GM19193 (cell line): ENCODE measurements around the gene PSMD4.
A peak's percentile ranks its signal among the peaks of the same experiment; 100 is the strongest.

Experiments used
- POLR2A ChIP-seq: IDR thresholded peaks from 4 replicates; pipeline ENCODE4 v1.6.1; 2011; ENCODE audit not compliant: insufficient read depth, insufficient read length; ENCODE audit errors: extremely low read depth

PSMD4 gene

GRCh38 chr1:151259351-151259750 is 4.8 kb downstream of the PSMD4 start:
- no peak for TF ChIP-seq POLR2A

GRCh38 chr1:151265446-151266236 is 11.1 kb downstream of the PSMD4 start:
- TF ChIP-seq POLR2A = no peak

- TF ChIP-seq POLR2A = no peak
These were observed 11.8 kb downstream of the PSMD4 start for GRCh38 chr1:151266315-151266714.

- TF ChIP-seq POLR2A = no peak
These were observed 12.3 kb downstream of the PSMD4 start for GRCh38 chr1:151266821-151267220.

- TF ChIP-seq POLR2A = no peak
These were observed 13.2 kb downstream of the PSMD4 start for GRCh38 chr1:151267760-151268159.

GRCh38 chr1:151273924-151274466 is 19.5 kb downstream of the PSMD4 start:
- TF ChIP-seq POLR2A = no peak

- no peak for TF ChIP-seq POLR2A
These were observed 22.7 kb downstream of the PSMD4 start for GRCh38 chr1:151277249-151277648.

GRCh38 chr1:151281225-151281968 is 26.9 kb downstream of the PSMD4 start:
- TF ChIP-seq POLR2A = peak; percentile 80

GRCh38 chr1:151281969-151282882 is 27.7 kb downstream of the PSMD4 start, which contains the start of gene ZNF687:
ZNF687 (plus strand) TSS chr1:151282299; CDS start chr1:151286292, 3,993 bp downstream.
- peak; percentile 67 for TF ChIP-seq POLR2A

- TF ChIP-seq POLR2A = no peak
These were observed 28.6 kb downstream of the PSMD4 start for GRCh38 chr1:151282883-151283725.

GRCh38 chr1:151284013-151284577 is 29.6 kb downstream of the PSMD4 start:
- TF ChIP-seq POLR2A = no peak

GRCh38 chr1:151286619-151287340 is 32.2 kb downstream of the PSMD4 start:
- no peak for TF ChIP-seq POLR2A

GRCh38 chr1:151287341-151287699 is 32.8 kb downstream of the PSMD4 start:
- no peak for TF ChIP-seq POLR2A
